Measurements from ENCODE around the gene ACTN4. TPM values are rescaled to one million over a fixed set of nuclear protein-coding genes. Genes with fewer than 3 reads are reported as not detected.

Gene ACTN4
- total and polyA plus RNA-seq, 10 of the 15 experiments (the other 5 are each of a cell fraction or from before 2014, with no cell fraction given): 2.4 to 293 (median 72.5) TPM

- TF ChIP-seq HSF1 (IDR thresholded peaks at IDR 0.05; ENCODE audit: low read depth, low read length) (no peak), KDM1A (IDR thresholded peaks at IDR 0.05; ENCODE audit: borderline replicate concordance) (no peak), HDGF (IDR thresholded peaks at IDR 0.05) (no peak), USF1 (IDR thresholded peaks at IDR 0.05; ENCODE audit: borderline replicate concordance, extremely low read length, insufficient read depth, low read depth, low read length) (no peak), JUND (IDR thresholded peaks at IDR 0.05; ENCODE audit: low read depth, low read length) (no peak)
Measured at GRCh38 chr19:38737281-38737865, 89.9 kb downstream of the ACTN4 start (continued).

- RAD21 ChIA-PET (ENCODE audit: unreplicated experiment): no interaction called here
- SMC1A ChIA-PET (ENCODE audit: uncharacterized antibody, unreplicated experiment): no interaction called here
- CTCF ChIA-PET: interaction anchor here (1.1 to 1.5 kb wide), 2 partner anchors 162 to 193 kb away, joined by 4 to 5 read pairs; partner anchors contain the start of genes MRPS12, NFKBIB and SARS2
- no peak overlapping the region for H3K27ac ChIP-seq (ENCODE audit: control insufficient read depth, insufficient read depth)
- H4K20me1 ChIP-seq (ENCODE audit: control insufficient read depth, insufficient read depth): no peaks in the 10 kb centered on the region
- no peak for ATAC-seq
- WGBS (ENCODE audit: insufficient coverage, insufficient replicate concordance, low lambda C conversion rate, missing lambda C conversion rate): 92% methylated on average over 18 of the region's 21 CpGs
- H3K4me2 ChIP-seq (ENCODE audit: control insufficient read depth, insufficient read depth): no peak overlapping the region
- FAIRE-seq: no peak
- peaks cover 22% of the 10 kb centered on the region for H3K4me1 ChIP-seq (ENCODE audit: control insufficient read depth, insufficient read depth, low read length)
- intact Hi-C loops (cut with micrococcal nuclease; ENCODE audit: unreplicated experiment): loop anchor here (10.0 kb wide), 1 partner anchor 223 kb away; no protein-coding TSS in a partner anchor
- DNase-seq (ENCODE audit: low read depth, low spot score): no peak
- BruUV-seq (replicated peaks): no TSS peak
- H3K27me3 ChIP-seq (replicated peaks in 1 of 2; ENCODE audit: control insufficient read depth in 2 of 2, insufficient read depth in 2 of 2, low read length in 1 of 2): no peaks in the 10 kb centered on the region
- H3K4me3 ChIP-seq: no peak overlapping the region
- in situ Hi-C loops (cut with MboI): no loop called here
- no peak overlapping the region for H3K9ac ChIP-seq (ENCODE audit: control insufficient read depth, insufficient read depth, low read length)
- H3K79me2 ChIP-seq (ENCODE audit: control insufficient read depth, insufficient read depth, low read length): no peaks in the 10 kb centered on the region; the same call in 1 of the 2 replicates
- no peaks in the 10 kb centered on the region for H3K36me3 ChIP-seq (ENCODE audit: control insufficient read depth in 2 of 2, insufficient read depth in 2 of 2, low read length in 1 of 2)
- no peaks in the 10 kb centered on the region for H3K9me3 ChIP-seq (replicated peaks; ENCODE audit: control insufficient read depth, insufficient read depth, low read length)
- POLR2A ChIA-PET: interaction anchor here (0.6 to 1.0 kb wide), 3 partner anchors 10 to 185 kb away, joined by 4 to 5 read pairs (median 4); no protein-coding TSS in a partner anchor
- no peak overlapping the region for H2AFZ ChIP-seq (ENCODE audit: control insufficient read depth, low read depth, low read length)
- TF ChIP-seq STAT1 (conservative IDR thresholded peaks at IDR 0.05): no peak
- no peak for TF ChIP-seq ZBTB40 (IDR thresholded peaks at IDR 0.05; ENCODE audit: borderline replicate concordance)
- TF ChIP-seq NFYA (IDR thresholded peaks at IDR 0.05; ENCODE audit: borderline replicate concordance, low read depth, low read length): no peak
- no peak for TF ChIP-seq RUNX3 (IDR thresholded peaks at IDR 0.05; ENCODE audit: low read length)
- TF ChIP-seq ZNF274 (IDR thresholded peaks at IDR 0.05; ENCODE audit: insufficient read depth, insufficient read length): no peak
- TF ChIP-seq EGR1 (IDR thresholded peaks at IDR 0.05; ENCODE audit: borderline replicate concordance in 1 of 2, low read depth in 2 of 2, low read length in 2 of 2): no peak
- no peak for TF ChIP-seq SIX5 (IDR thresholded peaks at IDR 0.05; ENCODE audit: low read depth, low read length, severe bottlenecking)
Measured at GRCh38 chr19:38737921-38738737, 90.7 kb downstream of the ACTN4 start.

All from GM12878 (cell line).